H1 (cell line): ENCODE data around the gene PAFAH1B1. TPM values are rescaled to one million over a fixed set of nuclear protein-coding genes. Genes with fewer than 3 reads are reported as not detected.

Experiments used
- BCL11A ChIP-seq, 2 experiments: IDR thresholded peaks; one replicate each; pipeline ENCODE4 v1.6.1; 2011; ENCODE audit warnings: low read depth in 2 of 2, low read length in 2 of 2, mild to moderate bottlenecking in 2 of 2
- BRCA1 ChIP-seq: IDR thresholded peaks from 2 replicates; pipeline ENCODE4 v1.6.1; 2012; ENCODE audit warnings: low read depth, low read length, improper control_type of control experiment
- CBX8 ChIP-seq: fragments of 300-800, 300-1000 bp; sonication (generic); IDR thresholded peaks from 2 replicates; pipeline ENCODE4 v1.7.1; 2016; ENCODE audit warnings: low read depth, low read length, borderline replicate concordance
- CHD1 ChIP-seq: IDR thresholded peaks from 2 replicates; pipeline ENCODE4 v1.6.1; 2012; ENCODE audit warnings: low read depth, low read length, improper control_type of control experiment
- CHD2 ChIP-seq: IDR thresholded peaks from 2 replicates; pipeline ENCODE4 v1.6.1; 2012; ENCODE audit warnings: low read length, improper control_type of control experiment
- CHD7 ChIP-seq: fragments of 300-600 bp; sonication (generic); IDR thresholded peaks from 2 replicates; pipeline ENCODE4 v1.7.1; 2012; ENCODE audit warnings: low read length, moderate library complexity, mild to moderate bottlenecking, inconsistent platforms; ENCODE audit not compliant: insufficient replicate concordance
- EP300 ChIP-seq, 2 experiments: IDR thresholded peaks; 1 replicate in 1 of 2; 2 replicates in 1 of 2; pipeline ENCODE4 v1.6.1; 2011 to 2012; ENCODE audit warnings: low read depth in 2 of 2, low read length in 2 of 2, mild to moderate bottlenecking in 2 of 2, borderline replicate concordance in 1 of 2, inconsistent platforms in 1 of 2, moderate library complexity in 1 of 2
- NANOG ChIP-seq: IDR thresholded peaks from 2 replicates; pipeline ENCODE4 v1.6.1; 2011; ENCODE audit warnings: low read length, low read depth, mild to moderate bottlenecking, inconsistent platforms; ENCODE audit not compliant: insufficient read depth, poor library complexity, severe bottlenecking
- RFX5 ChIP-seq: IDR thresholded peaks from 2 replicates; pipeline ENCODE4 v1.6.1; 2011; ENCODE audit warnings: low read depth, low read length, improper control_type of control experiment, borderline replicate concordance
- RNF2 ChIP-seq: fragments of 200-900, 300-1000 bp; sonication (generic); IDR thresholded peaks from 2 replicates; pipeline ENCODE4 v1.7.1; 2016; ENCODE audit warnings: borderline replicate concordance, low read depth, mild to moderate bottlenecking, antibody characterized with exemption, low read length; ENCODE audit not compliant: poor library complexity, severe bottlenecking; ENCODE audit errors: missing control alignments
- SAP30 ChIP-seq: fragments of 300-600 bp; sonication (generic); IDR thresholded peaks from 2 replicates; pipeline ENCODE4 v1.7.1; 2012; ENCODE audit warnings: low read length, moderate library complexity, mild to moderate bottlenecking, inconsistent platforms; ENCODE audit not compliant: insufficient read depth, insufficient replicate concordance
- polyA plus RNA-seq, 7 experiments: library from polyadenylated mRNA; depleted of rRNA in 3 of 7; stranded (reverse) in 5 of 7; unstranded in 2 of 7; fragments of >200 nt in 5 of 7; fragments of 200-250 nt in 2 of 7; gene quantifications; 1 replicate in 5 of 7; 2 replicates in 1 of 7; 4 replicates in 1 of 7; pipeline versions ENCODE4 v1.2.1 to v1.2.3, GENCODE V29; 2011 to 2013; ENCODE audit warnings: missing spikeins in 2 of 7, mixed read lengths in 2 of 7
- total RNA-seq: library from RNA; stranded (reverse); fragmentation: NEBNext Ultra II Directional; extraction: Animal tissue kit (Norgen Biotek cat#: 25700); gene quantifications from 2 replicates; pipeline ENCODE4 v1.2.1, GENCODE V29; 2021

The PAFAH1B1 gene
- total and polyA plus RNA-seq, 2 of the 8 experiments (the other 6 are each of a cell fraction or from before 2014, with no cell fraction given), result 42.0 to 152 TPM

GRCh38 chr17:2719861-2720260 is 126.4 kb downstream of the PAFAH1B1 start (continued):
- no peak for TF ChIP-seq CHD7
- TF ChIP-seq BCL11A (IDR thresholded peaks at IDR 0.05; ENCODE audit: low read depth in 2 of 2, low read length in 2 of 2), result no peak
- TF ChIP-seq EP300 (IDR thresholded peaks at IDR 0.05; ENCODE audit: borderline replicate concordance in 1 of 2, low read depth in 2 of 2, low read length in 2 of 2), result no peak
- no peak for TF ChIP-seq SAP30
- TF ChIP-seq RNF2, result no peak
- TF ChIP-seq BRCA1, result no peak
- TF ChIP-seq CHD1, result no peak
- TF ChIP-seq RFX5, result no peak
- TF ChIP-seq CBX8, result no peak
- no peak for TF ChIP-seq NANOG
- no peak for TF ChIP-seq CHD2
